ENCODE data around the gene ASF1A.
"Not testable (repeated sequence)": the region's sequence is repeated elsewhere in the genome, so short reads cannot be mapped to it uniquely, and the experiment has no call there.

The ASF1A gene

DNA sequence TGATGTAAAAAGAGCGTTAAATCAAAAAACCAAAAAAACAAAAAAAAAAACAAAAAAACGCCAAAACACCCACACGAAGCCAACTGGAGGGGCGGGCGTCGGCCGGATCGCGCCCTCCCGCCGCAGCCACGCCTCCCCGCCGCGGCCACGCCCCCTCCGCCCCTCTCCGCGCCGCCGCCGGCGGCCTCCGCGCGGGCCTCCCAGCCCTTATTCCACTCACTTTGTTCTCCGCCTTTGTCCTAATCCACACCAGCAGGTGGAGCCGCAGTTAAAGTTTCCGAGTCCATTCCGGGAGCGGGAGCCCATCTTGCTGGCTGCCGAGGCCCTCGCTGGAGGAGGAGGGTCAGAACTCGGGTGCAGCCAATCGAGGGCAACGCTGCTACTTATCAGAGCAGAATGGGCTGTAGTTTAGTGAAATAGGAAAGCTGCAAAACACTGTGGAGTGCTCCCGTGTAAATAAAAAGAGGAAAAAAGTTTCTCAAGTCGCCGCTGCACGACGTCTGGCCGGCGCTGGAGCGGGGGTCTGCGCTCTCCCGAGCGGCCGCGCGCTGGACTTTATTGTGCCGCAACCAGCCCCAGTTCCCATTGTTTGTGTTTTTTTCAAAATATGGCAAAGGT, at the start of gene ASF1A:
ASF1A (plus strand) TSS at position 346 of the 618 bp plus-strand sequence; CDS start at position 608, 262 bp downstream.
- peak; percentile 95 for DNase-seq (ENCODE audit: low spot score)

DNA sequence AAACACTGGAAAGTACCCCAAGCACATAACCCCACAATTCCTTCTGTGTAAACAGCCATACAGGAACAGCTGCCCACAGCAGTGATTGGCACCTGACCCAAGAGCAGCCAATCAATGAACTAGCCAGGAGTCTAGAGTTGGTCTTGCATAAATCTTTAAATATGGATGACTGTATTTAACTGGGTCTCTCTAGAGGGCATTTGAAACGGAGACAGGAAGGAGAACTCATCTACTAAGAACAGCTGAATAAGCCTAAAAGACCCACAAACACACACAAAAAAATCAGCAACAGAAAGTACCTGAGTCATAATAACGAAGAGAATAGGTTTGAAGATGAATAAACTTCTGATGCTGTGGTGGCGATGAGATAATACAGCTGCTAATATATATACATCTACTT, 49.0 kb upstream of the ASF1A start:
- DNase-seq (ENCODE audit: low spot score), result no peak

DNA sequence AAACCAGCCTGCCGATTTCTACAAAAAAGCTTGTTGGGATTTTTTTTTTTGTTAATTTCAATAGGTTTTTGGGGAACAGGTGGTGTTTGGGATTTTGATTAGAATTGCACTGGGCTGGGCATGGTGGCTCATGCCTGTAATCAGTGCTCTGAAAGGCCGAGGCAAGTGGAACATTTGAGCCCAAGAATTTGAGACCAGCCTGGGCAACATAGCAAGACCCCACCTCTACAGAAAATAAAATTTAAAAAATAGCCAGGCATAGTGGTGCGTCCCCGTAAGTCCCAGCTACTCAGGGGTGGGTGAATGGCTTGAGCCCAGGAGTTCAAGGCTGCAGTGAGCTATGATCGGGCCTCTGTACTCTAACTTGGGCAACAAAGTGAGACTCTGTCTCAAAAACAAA, 40.5 kb upstream of the ASF1A start:
- no peak for DNase-seq (ENCODE audit: low spot score)

DNA sequence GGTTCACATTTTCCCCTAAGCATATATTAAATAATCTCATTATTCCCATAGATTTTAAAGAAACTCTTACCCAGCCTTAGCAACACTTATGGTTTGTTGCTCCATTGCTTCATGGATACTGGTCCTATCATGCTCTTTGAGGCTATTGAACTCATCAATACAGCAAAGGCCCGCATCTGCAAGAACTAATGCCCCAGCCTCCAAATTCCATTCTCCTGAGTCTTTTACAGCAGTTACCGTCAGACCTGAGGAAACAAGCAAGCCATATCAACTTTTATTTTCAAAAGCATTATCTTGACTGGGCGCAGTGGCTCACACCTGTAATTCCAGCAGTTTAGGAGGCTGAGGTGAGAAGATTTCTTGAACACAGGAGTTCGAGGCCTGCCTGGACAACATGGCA, 37.7 kb upstream of the ASF1A start:
- no peak for DNase-seq (ENCODE audit: low spot score)

DNA sequence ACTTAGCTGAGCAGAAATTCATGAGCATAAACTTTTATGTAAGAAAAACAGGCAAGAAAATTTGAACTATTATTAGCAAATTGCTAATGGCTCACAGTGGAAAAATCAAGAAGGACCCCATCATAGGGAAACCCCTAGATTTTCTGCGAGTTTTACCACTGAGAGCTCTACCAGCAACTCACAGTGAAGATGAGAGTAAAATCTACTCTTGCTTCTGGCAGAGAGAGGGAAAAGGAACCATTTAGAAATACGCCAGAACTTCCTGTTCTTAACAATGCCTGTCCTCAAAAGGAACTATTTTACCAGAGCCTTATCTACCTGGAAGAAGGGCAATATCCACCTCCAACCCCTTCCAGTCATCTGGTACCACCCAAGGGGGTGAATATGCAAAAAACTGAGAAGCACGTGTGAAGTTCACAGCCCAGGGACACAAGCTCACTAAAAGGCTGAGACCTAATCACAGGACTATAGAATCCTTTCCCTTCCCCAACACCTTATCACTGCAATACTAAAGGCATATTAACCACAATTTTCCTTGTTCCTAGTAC, 34.4 kb upstream of the ASF1A start:
- no peak for DNase-seq (ENCODE audit: low spot score)

DNA sequence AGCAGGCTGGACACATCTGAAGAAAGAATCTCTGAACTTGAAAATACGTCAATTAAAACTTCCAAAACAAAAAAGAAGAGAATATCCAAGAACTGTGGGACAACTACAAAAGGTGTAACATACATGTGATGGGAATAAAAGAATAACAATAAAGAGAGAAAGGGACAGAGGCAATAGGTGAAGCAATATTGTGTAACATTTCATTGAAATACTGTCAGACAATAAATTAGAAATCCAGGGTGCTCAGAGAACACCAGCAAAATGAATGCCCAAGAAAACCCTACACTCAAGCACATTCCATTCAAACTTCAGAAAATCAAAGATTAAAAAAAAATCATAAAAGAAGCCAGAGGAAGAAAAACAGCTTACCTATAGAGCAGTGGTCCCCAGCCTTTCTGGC, 33.6 kb upstream of the ASF1A start:
- DNase-seq (ENCODE audit: low spot score), result no peak

DNA sequence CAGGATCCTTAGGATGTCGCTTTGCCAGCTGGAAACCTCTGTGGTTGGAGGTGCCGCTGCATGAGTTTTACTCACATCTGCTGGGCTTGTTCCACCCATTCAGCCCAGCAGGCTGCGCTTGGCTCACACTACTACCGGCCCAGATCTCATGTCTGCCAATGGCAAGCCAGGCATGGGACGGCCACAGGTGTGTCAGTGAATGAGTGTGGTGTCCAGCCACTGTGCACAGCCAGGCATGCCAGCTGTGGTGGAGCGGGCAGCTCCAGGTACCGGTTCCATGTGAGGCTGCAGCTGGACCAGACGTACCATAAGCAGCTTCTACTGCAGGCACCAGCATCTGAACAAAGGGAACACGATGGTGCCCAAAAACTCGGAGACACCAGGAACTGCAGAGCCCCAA, 33.1 kb upstream of the ASF1A start:
- no peak for DNase-seq (ENCODE audit: low spot score)

DNA sequence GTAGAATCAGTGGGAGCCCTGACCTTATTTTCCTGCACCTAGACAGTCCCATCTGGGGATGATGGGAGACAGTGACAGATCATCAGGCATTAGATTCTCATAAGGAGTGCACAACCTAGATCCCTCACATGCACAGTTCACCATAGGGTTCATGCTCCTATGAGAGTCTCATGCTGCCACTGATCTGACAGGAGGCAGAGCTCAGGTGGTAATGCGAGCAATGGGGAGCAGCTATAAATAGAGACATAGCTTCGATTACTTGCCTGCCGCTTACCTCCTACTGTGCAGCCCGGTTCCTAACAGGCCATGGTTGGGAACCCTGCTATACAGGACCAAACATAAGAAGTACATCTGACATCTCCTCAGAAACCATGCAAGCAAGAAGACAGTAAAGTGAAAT, 31.5 kb upstream of the ASF1A start:
- no peak for DNase-seq (ENCODE audit: low spot score)

DNA sequence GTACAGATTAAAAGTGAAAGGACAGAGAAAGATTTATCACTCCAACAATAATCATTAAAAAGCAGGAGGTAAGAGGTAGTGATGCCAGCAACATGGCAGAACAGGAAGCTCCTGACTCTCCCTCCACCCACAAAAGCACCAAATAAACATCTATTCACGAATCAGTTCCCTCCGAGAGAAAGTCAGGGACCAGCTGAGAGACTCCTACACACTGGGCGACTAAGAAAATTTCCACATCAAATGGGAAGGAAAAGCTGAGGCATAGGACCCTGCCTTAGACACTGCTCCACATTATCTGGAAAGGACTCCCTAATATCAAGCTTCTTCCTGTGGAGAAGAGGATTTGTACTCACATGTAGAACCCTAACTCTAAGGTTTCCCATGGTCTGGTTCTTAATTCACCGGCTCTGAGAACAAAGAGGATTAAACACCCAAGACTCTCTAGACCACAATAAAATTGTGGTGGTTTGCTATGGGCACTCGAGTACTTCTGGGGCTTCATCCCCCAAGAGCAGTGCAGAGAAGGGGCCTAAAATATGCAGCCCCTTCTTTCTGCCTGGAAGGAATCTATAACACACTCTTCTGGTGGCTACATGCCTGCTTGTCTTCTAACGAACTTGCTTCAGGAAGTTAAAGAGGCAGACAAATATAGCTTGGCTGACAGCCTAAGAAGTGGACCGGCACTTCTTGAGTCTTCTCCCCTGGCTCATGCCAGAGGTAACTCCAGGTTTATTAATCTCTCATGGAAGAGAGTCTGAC, 29.4 kb upstream of the ASF1A start:
- no peak for DNase-seq (ENCODE audit: low spot score)

DNA sequence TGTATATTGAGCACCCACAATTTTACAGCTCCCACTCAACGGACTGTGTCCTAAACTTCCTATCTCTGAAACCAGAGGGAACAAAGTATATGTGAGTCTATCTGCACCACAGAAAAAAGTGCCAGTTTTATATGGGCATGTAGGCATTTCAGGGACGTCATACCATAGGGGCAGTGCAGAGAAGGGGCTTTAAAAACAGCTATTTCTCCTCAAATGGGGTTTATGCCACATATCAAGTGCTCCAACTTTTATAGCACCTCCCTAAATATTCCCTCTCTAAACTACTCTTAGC, 28.9 kb upstream of the ASF1A start:
- no peak for DNase-seq (ENCODE audit: low spot score)

DNA sequence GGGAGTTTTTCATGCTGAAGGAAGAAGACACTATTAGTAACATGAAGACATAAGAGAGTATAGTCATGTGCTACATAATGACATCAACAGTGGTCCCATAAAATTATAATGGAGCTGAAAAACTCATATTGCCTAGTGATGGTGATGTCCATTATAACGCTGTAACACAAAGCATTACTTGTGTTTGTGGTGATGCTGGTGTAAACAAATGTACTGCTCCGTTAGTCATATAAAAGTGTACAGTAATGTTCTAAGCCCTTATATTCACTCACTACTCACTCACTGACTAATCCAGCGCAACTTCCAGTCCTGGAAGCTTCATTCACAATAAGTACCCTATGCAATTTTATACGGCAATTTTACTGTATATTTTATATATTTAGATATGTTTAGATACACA, 26.8 kb upstream of the ASF1A start:
- no peak for DNase-seq (ENCODE audit: low spot score)

DNA sequence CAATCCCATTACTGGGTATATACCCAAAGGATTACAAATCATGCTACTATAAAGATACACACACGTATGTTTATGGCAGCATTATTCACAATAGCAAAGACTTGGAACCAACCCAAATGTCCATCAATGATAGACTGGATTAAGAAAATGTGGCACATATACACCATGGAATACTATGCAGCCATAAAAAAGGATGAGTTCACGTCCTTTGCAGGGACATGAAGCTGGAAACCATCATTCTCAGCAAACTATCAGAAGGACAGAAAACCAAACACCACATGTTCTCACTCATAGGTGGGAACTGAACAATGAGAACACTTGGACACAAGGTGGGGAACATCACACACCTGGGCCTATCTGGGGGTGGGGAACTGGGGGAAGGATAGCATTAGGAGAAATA, 25.1 kb upstream of the ASF1A start:
- not testable (repeated sequence) for DNase-seq (ENCODE audit: low spot score)

DNA sequence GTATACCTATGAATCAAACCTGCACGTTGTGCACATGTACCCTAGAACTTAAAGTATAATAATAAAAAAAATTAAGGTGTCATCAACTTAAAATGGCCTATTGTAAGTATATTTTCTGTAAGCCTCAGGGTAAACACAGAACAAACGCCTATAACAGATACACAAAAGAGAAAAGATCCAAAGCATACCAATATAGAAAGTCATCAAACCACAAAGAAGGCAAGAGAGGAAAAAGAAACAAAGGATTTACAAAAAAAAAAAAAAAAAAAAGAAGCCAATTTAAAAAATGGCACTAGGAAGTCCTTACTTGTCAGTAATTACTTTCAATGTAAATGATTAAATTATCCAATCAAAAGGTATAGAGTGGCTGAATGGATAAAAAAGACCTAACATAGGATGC, 24.6 kb upstream of the ASF1A start:
- peak; percentile 8 for DNase-seq (ENCODE audit: low spot score)

DNA sequence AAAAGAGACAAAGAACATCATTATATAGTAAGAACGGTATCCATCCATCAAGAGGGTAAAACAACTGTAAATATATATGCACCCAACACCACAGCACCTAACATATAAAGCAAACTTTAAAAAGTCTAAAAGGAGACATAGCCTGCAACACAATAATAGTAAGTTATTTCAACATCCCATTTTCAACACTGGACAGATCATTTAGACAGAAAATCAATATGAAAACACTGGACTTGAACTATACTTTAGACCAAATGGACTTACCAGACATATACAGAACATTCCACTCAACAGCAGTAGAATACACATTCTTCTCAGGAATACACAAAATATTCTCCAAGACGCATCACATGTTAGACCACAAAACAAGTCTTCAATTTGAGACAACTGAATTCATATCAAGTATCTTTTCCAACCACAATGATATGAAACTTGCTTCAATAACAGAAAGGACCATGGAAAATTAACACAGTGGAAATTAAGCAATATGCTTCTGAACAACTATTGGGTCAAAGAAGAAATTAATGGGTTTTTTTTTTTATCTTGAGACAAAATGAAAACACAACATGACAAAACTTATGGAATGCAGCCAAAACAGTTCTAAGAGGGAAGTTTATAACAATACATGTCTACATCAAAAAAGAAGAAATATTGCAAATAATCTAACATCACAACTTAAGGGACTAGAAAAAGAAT, 23.9 kb upstream of the ASF1A start:
- no peak for DNase-seq (ENCODE audit: low spot score)

DNA sequence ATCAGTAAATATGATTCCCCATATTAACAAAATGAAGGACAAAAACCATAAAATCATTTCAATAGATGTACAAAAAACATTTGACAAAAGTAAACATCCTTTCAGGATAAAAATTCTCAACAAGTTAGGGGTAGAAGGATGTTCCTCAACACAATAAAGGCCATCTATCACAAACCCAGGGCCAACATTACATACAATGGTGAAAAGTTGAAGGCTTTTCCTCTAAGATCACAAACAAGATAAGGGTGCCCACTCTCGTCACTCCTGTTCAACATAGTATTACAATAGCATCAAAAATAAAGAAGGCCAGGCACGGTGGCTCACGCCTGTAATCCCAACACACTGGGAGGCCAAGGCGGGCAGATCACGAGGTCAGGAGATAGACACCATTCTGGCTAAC, 22.6 kb upstream of the ASF1A start:
- no peak for DNase-seq (ENCODE audit: low spot score)

DNA sequence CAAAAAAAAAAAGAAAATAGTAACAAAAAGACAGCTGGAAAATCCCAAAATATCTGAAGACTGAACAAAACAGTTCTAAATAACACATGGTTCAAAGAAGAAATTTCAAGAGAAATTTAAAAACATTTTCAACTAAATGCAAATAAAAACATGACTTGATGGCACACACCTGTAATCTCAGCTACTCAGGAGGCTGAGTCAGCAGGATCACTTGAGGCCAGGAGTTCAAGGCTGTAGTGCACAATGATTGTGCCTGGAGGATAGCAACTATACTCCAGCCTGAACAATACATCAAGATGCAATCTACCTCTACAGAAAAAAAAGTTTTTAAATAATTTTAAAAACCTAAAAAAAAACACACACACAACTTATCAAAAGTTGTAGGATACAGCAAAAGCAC, 21.6 kb upstream of the ASF1A start:
- no peak for DNase-seq (ENCODE audit: low spot score)

DNA sequence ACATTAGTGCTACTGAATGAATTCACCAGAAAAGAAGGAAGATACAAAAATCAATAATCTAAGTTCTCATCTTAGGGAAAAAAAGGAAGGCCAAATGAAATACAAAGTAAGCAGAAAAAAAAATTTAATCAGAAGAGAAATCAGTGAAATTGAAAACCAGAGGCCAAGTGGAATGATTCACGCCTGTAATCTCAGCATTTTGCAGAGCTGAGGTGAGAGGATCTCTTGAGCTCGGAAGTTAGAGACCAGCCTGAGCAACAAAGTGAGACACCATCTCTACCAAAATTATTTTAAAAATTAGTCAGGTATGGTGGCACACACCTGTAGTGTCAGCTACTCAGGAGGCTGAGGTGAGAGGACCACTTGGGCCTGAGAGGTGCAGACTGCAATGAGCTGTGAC, 21.2 kb upstream of the ASF1A start:
- no peak for DNase-seq (ENCODE audit: low spot score)

DNA sequence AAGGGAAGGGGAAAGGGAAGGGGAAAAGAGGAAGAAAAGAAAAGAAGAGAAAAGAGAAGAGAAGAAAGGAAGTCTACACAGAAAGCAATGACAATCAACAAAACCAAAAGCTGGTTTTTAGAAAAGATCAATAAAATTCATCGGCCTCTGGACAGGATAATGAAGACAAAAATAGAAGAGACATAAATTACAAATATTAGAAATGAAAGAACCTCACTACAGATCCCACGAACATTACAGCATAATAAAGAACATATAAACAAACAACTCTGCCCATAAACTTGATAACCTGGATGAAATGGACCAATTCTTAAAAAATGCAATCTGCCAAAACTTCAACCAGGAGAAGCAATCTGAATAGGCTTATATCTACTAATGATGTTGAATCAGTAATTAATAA, 20.7 kb upstream of the ASF1A start:
- DNase-seq (ENCODE audit: low spot score), result no peak

DNA sequence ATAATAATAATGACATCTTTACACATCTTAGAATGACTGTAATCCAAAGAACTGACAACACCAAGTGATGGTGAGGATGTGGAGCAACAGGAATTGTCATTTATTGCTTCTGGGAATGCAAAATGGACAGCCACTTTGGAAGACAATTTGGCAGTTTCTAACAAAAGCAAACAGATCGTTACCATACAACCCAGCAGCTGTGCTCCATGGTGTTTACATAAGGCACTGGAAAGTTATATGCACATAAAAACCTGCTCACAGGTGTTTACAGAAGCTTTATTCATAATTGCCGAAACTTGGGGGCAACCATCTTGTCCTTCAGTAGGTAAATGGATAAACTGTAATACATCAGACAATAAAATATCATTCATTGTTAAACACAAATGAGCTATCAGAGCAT, 18.3 kb upstream of the ASF1A start:
- no peak for DNase-seq (ENCODE audit: low spot score)

DNA sequence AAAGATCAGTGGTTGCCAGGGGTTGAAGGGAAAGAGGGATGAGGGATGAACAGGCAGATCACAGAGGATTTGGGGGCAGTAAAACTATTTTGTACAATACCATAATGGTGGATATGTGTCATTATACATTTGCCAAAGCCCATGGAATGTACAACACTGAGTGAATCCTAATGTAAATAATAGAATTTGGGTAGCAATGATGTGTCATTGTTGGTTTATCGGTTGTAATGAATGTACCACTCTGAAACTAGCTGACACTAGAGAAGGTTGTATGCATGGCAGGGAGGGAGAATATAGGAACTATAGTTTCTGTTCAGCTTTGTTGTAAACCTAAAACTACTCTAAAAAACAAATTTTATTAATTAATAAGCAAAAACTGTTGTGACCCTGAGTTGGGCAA, 17.8 kb upstream of the ASF1A start:
- no peak for DNase-seq (ENCODE audit: low spot score)

DNA sequence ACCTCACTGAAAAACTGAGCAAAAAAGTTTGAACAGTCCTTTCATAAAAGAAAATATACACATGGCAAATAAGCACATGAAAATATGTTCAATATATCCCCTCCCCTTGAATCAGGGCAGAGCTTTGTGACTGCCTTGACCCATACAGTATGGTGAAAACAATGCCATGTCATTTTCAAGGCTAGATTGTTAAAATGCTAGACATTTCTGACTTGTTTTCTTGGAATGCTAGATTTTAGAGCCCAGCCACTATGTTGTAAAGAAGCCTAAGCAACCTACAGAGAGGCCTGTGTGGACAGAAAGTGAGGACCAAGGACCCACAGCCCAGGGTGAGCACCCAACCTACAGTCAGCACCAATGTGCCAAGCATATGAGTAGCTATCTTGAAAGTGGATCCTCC, 17.1 kb upstream of the ASF1A start:
- no peak for DNase-seq (ENCODE audit: low spot score)

DNA sequence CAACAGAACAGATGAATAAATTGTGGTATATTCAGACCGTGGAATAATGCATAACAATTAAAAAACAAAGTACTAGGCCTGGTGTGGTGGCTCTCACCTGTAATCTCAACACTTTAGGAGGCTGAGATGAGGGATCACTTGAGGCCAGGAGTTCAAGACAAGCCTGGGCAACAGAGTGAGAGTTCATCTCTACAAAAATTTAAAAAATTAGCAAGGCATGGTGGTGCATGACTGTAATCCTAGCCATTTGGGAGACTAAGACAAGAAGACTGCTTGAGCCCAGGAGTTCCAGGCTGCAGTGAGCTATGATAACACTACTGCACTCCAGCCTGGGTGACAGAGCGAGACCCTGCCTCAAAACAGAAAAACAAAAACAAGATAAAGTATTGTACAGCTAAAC, 16.1 kb upstream of the ASF1A start:
- DNase-seq (ENCODE audit: low spot score), result no peak
